Muscle layer of duodenum (tissue), 2 donors: Measurements from ENCODE around the gene ZNF836.
A peak's percentile ranks its signal among the peaks of the same experiment; 100 is the strongest.

Experiments used
- H3K27ac ChIP-seq: one replicate; pipeline ENCODE4 v1.7.0; 2013; ENCODE audit warnings: mild to moderate bottlenecking, low read length
- H3K27me3 ChIP-seq: one replicate; pipeline ENCODE4 v1.7.0; 2013; ENCODE audit warnings: low read depth, mild to moderate bottlenecking, control low read depth, low read length
- H3K36me3 ChIP-seq, 2 donors: one replicate each; pipeline ENCODE4 v1.7.0; 2013; ENCODE audit warnings: low read length in 2 of 2, control low read depth in 1 of 2, mild to moderate bottlenecking in 1 of 2; ENCODE audit not compliant: insufficient read depth in 2 of 2, control insufficient read depth in 1 of 2
- H3K4me1 ChIP-seq, 2 donors: one replicate each; pipeline ENCODE4 v1.7.0; 2013; ENCODE audit warnings: low read length in 2 of 2, mild to moderate bottlenecking in 2 of 2, control low read depth in 1 of 2, moderate library complexity in 1 of 2; ENCODE audit not compliant: insufficient read depth in 2 of 2, control insufficient read depth in 1 of 2
- H3K4me3 ChIP-seq, 2 donors: one replicate each; pipeline ENCODE4 v1.7.0; 2013; ENCODE audit warnings: low read length in 2 of 2, low read depth in 1 of 2, mild to moderate bottlenecking in 1 of 2
- H3K9me3 ChIP-seq, 2 donors: one replicate each; pipeline ENCODE4 v1.7.0; 2013; ENCODE audit warnings: low read length in 2 of 2, control low read depth in 1 of 2, mild to moderate bottlenecking in 1 of 2; ENCODE audit not compliant: control insufficient read depth in 1 of 2
- donor health status: healthy.

ZNF836 gene

DNA sequence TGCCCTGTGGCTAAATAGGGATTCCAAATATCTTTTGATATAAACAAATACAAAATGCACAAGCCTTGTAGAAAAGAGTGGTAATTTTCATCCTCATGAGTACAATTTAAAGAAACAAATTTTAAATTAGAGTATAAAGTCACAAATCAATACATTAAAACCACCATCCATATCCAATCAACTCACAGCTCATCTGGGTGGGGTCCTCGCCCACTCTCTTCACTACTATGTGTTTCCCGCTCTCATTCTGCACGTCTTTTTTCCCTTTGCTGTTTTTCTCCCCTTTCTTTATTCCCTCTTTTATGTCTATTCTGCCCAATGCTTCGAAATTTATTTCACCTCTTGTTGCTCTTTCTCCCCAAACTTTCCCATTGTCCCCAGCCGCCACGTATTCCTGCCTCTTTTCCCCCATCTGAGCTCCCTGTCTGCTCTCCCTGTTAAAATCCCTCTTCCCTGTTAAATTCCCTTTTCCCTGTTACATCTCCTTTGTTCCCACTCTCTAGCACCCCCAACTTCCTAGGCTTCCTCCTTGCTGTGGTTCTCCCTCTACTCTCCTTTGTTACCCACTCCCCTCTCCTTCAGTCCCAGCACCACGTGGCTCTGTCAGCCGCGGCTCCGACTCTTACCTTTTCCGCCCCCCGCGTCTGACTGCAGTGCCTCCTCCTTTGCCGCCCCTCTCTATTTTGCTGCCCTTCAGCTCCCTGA is 33.0 kb downstream of the ZNF836 start:
- Histone ChIP-seq H3K36me3 (no peaks in the 10 kb centered on the region), H3K27me3 (no peaks in the 10 kb centered on the region), H3K4me3 (peak overlapping the region; percentile 92 to 99)

DNA sequence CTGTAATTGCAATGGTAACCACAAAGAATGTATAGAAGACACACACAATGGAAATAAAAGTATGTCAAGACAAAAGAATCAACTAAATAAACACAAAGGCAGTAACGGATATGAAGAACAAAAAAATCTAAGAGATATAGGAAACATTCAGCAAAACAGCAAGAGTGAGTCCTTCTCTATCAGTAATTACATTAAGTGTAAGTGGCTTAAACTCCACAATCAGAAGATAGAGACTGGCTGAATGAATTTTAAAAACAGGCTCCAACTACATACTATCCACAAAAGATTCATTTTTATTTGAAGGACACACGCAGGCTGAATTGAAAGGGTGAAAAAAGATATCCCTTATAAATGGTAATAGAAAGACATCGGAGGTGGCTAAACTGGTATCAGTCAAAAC is 51.1 kb downstream of the ZNF836 start:
- H3K36me3 ChIP-seq = peaks cover 52 to 98% of the 10 kb centered on the region in 2 donors
- peak overlapping the region in 1 of 2 donors; percentile 1 for H3K4me3 ChIP-seq
- no peaks in the 10 kb centered on the region for H3K27me3 ChIP-seq
- no peaks in the 10 kb centered on the region for H3K4me1 ChIP-seq
- no peak overlapping the region for H3K27ac ChIP-seq
- H3K9me3 ChIP-seq = peaks cover 64 to 77% of the 10 kb centered on the region in 2 donors

More for the DNA sequence above, 33.0 kb downstream of the ZNF836 start:
- H3K27ac ChIP-seq = peak overlapping the region; percentile 95
- H3K9me3 ChIP-seq = no peaks in the 10 kb centered on the region
- peaks cover 5 to 13% of the 10 kb centered on the region in 2 donors for H3K4me1 ChIP-seq

DNA sequence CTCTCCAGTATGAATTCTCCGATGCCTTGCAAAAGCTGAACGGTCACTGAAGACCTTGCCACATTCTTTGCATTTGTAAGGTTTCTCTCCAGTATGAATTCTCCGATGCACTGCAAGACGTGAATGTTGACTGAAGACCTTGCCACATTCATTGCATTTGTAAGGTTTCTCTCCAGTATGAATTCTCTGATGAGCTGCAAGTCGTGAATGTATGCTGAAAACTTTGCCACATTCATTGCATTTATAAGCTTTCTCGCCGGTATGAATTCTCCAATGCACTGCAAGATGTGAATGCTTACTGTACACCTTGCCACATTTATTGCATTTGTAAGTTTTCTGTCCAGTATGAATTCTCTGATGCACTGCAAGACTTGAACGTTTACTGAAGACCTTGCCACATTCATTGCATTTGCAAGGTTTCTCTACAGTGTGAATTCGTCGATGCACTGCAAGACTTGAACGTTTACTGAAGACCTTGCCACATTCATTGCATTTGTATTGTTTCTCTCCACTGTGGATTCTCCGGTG is 55.8 kb downstream of the ZNF836 start:
- Histone ChIP-seq H3K27me3 (no peaks in the 10 kb centered on the region), H3K4me1 (no peaks in the 10 kb centered on the region), H3K4me3 (peak overlapping the region; percentile 12 to 52), H3K27ac (no peak overlapping the region), H3K9me3 (peaks cover 90 to 92% of the 10 kb centered on the region in 2 donors), H3K36me3 (peaks cover 32 to 68% of the 10 kb centered on the region in 2 donors)

GRCh38 chr19:52114691-52115090 is 56.7 kb downstream of the ZNF836 start:
- no peaks in the 10 kb centered on the region for H3K4me1 ChIP-seq
- no peak overlapping the region for H3K27ac ChIP-seq
- peaks cover 32 to 59% of the 10 kb centered on the region in 2 donors for H3K36me3 ChIP-seq
- H3K27me3 ChIP-seq = no peaks in the 10 kb centered on the region
- peaks cover 88 to 90% of the 10 kb centered on the region in 2 donors for H3K9me3 ChIP-seq
- H3K4me3 ChIP-seq = peak overlapping the region; percentile 12 to 52

DNA sequence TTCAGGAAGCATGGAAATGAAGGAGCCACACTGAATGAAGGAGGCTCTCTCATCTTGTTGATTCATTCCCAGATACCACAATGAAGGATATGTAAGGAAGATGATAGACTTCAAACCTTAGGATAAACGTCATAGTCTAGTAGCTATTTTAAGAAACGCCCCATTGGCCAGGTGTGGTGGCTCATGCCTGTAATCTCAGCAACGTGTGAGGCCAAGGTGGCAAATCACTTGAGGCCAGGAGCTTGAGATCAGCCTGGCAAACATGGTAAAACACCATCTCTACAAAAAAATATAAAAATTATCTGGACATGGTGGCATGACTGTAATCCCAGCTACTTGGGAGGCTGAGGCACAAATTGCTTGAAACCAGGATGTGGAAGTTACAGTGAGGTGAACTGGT is 58.8 kb downstream of the ZNF836 start:
- Histone ChIP-seq H3K27me3 (no peaks in the 10 kb centered on the region), H3K4me3 (peak overlapping the region in 1 of 2 donors; percentile 4), H3K27ac (no peak overlapping the region), H3K9me3 (peaks cover 81 to 84% of the 10 kb centered on the region in 2 donors), H3K4me1 (no peaks in the 10 kb centered on the region), H3K36me3 (peaks cover 17 to 39% of the 10 kb centered on the region in 2 donors)

- Histone ChIP-seq H3K9me3 (peaks cover 71 to 76% of the 10 kb centered on the region in 2 donors), H3K4me3 (peak overlapping the region in 1 of 2 donors; percentile 30), H3K27me3 (no peaks in the 10 kb centered on the region), H3K27ac (no peak overlapping the region), H3K4me1 (no peaks in the 10 kb centered on the region), H3K36me3 (peaks cover 7 to 22% of the 10 kb centered on the region in 2 donors)
Measured at GRCh38 chr19:52110780-52111179, 60.6 kb downstream of the ZNF836 start.
